NCI-H1930 (cell line): Measurements from ENCODE around the gene ADCY7.
"Not testable (repeated sequence)": the region's sequence is repeated elsewhere in the genome, so short reads cannot be mapped to it uniquely, and the experiment has no call there.

Experiments
- DNase-seq, 2 experiments: peaks; one replicate each; lab custom pipeline; 2025; lab: John Stamatoyannopoulos, UW

The ADCY7 gene

DNA sequence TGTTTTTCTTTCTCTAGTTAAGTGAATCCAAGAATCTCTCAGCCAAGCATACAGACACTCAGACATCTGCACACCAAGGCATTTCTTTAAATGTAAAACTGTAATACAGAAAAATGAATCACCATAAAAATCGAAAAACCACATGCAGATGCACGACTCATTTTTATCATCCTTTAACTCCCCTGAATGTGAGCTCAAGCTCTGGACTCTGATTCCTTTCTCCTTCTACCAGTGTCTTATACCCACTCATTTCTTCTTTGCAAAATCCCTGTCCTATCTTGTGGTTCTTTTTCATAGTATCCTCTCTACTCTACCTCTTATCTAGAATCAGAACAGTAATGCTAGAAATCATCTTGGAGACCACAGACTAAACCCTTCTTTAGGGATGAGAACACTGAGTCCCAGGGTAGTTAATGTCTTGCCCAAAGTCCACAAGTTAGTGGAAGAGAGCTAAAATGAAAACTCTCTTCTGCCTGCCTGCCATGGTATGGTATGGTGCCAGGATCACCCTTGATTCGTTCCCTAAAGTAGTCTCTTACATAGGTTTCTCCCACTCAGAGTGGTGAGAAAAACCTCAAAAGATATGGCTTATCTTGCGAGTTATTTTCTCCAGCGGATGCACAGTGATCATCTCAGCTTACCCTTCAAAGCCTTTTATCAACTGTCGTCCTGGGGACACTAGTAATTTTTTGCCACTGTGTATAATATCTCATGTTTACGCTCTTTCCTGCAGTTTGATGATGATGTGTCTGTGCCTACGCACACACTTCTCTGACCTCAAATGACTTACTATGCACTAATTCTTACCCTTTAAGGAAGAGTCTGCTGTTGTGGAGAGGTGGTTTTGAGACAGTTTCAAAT lies 72.2 kb downstream of the ADCY7 start:
- DNase-seq, result no peak

DNA sequence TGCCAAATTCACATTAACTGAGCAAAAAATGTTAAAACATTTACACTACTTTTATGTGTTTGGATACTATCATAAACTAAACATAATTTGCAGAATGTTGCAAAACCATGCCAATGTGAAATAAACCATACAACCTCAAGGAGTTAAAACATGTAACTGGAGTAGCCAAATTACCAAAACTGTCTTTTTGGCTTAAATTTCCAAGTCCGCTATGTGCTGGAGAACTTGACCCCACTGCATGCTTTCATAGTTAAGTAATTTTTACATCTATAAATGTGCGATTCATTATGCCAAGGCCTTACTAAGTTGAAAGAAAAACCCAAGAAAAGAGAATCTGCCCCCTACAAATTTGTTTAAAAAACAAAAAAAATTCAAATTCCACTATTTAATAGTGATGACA lies 74.2 kb downstream of the ADCY7 start:
- no peak for DNase-seq

DNA sequence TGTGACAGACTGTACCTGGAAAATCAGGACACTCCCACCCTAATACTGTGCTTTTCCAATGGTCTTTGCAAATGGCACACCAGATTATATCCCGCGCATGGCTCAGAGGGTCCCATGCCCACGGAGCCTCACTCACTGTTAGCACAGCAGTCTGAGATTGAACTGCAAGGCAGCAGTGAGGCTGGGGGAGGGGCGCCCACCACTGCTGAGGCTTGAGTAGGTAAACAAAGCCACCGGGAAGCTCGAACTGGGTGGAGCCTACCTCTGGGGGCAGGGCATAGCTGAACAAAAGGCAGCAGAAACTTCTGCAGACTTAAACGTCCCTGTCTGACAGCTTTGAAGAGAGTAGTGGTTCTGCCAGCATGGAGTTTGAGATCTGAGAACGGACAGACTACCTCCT lies 77.2 kb downstream of the ADCY7 start:
- not testable (repeated sequence) for DNase-seq

DNA sequence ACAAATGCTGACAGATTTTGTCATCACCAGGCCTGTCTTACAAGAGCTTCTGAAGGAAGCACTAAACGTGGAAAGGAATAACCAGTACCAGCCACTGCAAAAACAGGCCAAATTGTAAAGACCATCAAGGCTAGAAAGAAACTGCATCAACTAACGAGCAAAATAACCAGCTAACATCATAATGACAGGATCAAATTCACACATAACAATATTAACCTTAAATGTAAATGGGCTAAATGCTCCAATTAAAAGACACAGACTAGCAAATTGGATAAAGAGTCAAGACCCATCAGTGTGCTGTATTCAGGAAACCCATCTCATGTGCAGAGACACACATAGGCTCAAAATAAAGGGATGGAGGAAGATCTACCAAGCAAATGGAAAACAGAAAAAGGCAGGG lies 78.9 kb downstream of the ADCY7 start:
- not testable (repeated sequence) for DNase-seq

DNA sequence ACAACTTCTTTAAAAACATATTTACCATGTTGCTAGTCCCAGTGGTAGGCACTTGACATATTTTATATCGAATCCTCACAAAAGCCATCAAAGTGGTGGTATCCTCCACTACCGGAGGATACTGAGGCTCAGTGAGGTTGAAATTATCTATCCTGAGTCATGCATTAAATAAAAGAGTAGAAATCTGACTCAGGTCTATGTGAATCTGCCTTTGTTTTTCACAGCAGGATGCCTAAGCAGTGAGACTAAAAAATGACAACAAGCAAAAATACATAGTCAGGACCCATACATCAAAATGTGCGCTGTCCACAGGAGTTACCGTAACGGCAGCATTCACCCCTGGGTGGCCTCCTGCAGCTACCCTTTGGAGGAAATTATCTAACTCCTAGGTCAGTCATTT lies 84.8 kb downstream of the ADCY7 start:
- no peak for DNase-seq

DNA sequence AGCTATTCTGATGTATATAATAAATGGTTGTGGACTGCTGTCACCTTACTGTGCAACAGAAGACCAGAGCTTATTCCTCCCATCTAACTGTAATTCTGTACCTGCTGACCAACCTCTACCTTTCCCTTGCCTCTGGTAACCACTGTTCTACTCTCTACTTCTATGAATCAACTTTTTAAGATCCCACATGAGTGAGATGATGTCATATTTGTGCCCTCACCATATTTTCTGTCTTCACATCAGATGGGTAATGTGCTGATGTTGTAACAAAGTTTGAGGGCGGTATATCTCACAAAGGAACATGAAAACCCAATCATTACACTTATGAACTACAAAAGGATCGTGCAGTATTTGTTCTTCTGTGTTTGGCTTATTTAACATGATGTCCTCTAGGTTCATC lies 85.6 kb downstream of the ADCY7 start:
- DNase-seq, result no peak

DNA sequence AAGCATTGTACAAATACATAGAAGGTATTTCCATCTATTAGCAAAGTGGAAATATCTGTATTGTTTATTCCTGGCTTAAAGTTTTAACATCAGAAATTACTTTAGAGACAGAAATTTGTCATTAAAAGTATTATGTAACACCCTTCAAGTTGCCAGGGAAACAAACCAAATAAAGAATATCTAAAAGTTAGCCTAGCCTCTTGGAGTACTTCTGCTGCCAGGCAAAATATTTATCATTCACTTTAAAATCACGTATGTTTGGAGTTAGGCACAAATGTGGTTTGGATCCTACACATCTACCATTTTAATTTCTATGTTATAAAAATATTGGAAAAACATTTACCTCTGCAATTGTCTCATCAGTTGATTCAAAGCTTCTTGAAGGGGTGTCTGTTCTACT lies 87.7 kb downstream of the ADCY7 start:
- DNase-seq, result no peak

DNA sequence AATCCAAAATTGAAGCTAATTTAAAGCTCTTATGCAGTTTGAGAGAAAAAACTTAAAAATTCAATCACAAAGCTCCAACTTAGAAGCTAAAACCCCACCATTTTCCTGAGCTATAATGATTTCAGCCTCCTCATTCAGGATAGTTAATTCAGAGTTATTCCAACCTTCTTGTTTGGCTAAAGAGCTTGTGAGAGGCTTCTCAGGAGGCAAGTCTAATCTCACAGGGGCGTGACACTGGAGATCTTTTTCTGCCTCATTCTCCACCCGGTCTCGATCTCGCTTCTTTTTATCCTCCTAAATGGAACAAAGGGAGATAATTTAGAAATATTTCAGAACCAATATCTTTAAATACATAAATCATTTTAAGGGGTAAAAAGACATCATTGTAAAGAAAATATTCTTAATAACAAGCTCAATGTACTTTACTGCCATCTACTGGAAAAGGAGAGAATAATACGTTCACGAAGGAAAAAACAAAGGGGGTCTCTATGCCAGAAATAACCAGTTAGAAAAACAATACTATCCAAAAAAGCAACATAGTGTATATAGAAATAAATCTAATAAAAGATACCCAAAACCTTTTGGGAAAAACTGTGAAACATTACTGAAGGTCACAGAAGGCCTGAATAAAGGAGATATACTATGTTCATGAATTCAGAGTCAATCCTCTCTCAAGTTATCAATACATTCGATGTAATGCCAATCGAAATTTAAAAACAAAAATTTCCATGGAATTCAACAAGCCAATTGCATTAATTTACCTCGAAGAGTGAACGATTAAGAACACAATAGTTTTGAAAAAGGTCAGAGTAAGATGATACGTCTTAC lies 88.5 kb downstream of the ADCY7 start:
- DNase-seq, result no peak

DNA sequence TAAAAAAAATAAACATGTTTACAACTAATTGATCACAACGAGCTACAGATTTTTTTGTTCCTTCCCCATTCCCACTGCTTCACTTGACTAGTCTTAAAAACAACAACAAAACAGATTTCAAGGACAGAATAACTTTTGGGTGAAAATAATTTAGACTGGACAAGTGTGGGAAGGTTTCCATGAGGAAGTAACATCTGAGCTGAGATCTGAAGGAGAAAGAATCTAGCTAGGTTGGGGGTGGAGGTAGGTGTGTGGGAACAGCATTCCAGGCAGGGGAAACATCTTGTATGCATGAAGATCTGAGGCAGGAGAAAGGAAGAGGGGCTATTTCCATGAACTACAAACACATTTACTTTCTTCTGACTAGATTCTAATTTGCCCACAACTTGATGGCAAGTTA lies 93.3 kb downstream of the ADCY7 start:
- DNase-seq, result no peak

DNA sequence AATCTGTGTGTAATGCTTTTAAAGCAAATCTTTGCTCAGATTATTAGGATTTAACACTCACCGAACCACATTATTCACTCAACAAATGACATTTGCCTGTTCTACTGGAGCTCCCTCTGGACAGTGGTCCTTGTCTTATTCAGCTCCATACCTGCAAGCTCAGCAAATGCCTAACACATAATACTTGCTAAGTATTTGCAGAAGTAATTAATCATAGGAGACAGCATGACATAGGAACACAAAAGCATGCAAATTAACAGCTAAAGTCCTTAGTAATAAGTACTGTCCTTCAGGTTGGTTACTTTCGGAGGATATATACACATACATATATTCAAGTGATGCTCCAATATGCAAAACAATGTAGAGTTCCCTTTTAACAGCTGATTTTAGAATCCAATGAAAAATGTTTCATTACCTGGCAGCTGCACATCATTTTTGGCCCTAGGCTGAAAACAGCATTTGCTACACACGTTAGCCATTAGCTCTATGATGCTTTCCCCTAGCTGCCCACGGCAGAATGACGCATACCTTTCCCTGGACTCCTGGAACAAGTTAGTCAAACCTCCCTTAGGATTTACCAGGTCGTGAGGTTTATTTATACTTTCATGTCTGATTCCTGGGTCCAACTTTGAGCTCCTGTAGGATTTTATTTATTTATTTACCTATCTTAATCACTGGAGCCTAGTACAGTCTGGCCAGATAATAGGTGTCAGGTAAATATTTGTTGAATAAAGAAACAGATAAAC lies 93.9 kb downstream of the ADCY7 start:
- DNase-seq, result no peak

DNA sequence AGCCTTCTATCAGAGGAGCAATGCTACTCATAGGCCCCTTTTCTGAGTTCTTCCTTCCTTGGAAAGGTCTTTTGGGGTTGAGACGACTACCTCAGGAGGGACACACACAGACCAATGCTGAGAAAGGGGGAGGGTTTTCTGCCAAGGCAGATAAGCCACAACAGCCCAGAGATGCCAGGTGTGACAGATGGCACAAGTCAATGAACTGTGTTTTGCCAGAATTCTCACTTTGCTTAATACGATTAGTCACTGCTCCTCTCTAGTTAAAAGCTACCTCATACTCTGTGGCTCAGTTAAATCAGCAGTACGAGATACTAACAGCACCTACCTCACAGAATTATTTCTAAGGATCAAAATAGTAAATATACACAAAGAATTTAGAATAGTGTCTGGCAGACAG lies 94.4 kb downstream of the ADCY7 start:
- DNase-seq, result no peak

DNA sequence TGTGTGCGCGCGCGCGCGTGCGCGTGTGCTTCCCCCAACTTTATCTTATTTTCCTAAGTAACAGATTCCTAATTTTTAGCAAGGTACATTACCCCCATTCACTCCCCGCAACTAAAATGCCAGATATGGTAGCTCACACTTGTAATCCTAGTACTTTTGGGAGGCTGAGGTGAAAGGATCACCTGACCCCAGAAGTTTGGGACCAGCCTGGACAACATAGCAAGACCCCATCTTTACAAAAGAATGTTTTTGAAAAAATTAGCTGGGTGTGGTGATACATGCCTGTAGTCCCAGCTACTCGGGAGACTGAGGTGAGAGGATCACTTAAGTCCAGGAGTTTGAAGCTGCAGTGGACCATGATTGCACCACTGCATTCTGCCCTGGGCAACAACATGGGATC lies 97.3 kb downstream of the ADCY7 start:
- no peak for DNase-seq

DNA sequence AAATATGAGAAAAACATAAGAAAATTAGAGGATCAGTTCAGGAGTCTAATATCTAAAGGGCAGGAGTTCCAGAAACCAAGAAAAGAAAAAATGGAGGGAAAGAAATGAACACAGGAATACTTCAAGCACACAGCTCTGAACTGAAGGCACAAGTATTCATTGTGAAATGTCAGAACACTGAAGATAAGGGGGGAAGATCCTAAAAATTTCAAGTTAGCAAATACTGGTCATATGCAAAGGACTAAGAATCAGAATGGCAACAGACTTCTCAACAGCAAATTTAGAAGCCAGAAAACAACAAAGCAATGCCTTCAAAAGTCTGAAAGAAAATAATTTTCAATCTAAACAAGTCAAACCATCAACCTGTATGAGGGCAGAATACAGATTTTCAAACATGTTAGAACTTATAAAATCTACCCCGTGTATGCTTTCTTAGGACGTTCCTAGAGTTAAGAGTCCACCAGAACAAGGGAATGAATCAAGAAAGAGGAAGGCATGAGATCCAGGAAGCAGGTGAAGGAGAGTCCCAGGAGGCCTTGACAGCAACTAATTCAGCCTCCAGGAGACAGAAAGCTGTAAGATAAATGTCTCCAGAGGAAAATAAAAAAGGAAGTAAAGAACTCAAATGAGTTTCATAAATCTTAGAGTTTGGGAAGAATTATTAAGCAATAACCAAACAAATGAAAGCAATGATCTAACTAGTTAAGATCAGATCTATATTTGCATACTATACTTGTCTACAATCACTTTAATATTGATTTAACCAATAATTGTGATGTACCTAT lies 99.6 kb downstream of the ADCY7 start:
- no peak for DNase-seq
